SK-N-SH treated with all-trans-retinoic acid at 6 μM for 48 hours (cell line): ENCODE data around the gene CIITA.

Experiments used
- ATAC-seq: fragments of 200-7000 bp; cut with Tn5 transposase; 3 replicates; pipeline ENCODE4 v1.9.1; 2020; ENCODE audit warnings: mild to moderate bottlenecking, moderate library complexity
- ARNTL ChIP-seq: fragments of 450-650 bp; formaldehyde crosslinking; IDR thresholded peaks from 2 replicates; pipeline ENCODE4 v1.5.0; 2020; ENCODE audit warnings: low read depth, mild to moderate bottlenecking, moderate library complexity, borderline replicate concordance
- BACH2 ChIP-seq: fragments of 250-450 bp; sonication (Bioruptor Pico); IDR thresholded peaks from 2 replicates; pipeline ENCODE4 v1.9.0; 2021; ENCODE audit warnings: mild to moderate bottlenecking, borderline replicate concordance
- CREB5 ChIP-seq: fragments of 250-450 bp; sonication (Bioruptor Pico); IDR thresholded peaks from 2 replicates; pipeline ENCODE4 v1.5.1; 2020; ENCODE audit warnings: low read depth, mild to moderate bottlenecking, moderate library complexity
- CSDC2 ChIP-seq: fragments of 250-450 bp; sonication (Bioruptor Pico); IDR thresholded peaks from 2 replicates; pipeline ENCODE4 v1.5.0; 2020; ENCODE audit warnings: mild to moderate bottlenecking, moderate library complexity
- CSRNP3 ChIP-seq: fragments of 250-450 bp; sonication (Bioruptor Pico); IDR thresholded peaks from 2 replicates; pipeline ENCODE4 v1.5.1; 2021; ENCODE audit warnings: mild to moderate bottlenecking, moderate library complexity
- ESRRG ChIP-seq: fragments of 250-450 bp; sonication (Bioruptor Pico); IDR thresholded peaks from 2 replicates; pipeline ENCODE4 v1.6.1; 2021; ENCODE audit warnings: mild to moderate bottlenecking
- GLIS3 ChIP-seq: fragments of 250-450 bp; sonication (Bioruptor Pico); IDR thresholded peaks from 2 replicates; pipeline ENCODE4 v1.5.0; 2020; ENCODE audit warnings: mild to moderate bottlenecking, moderate library complexity
- ISL1 ChIP-seq: fragments of 250-450 bp; sonication (Bioruptor Pico); IDR thresholded peaks from 2 replicates; pipeline ENCODE4 v2.1.2; 2022; ENCODE audit warnings: mild to moderate bottlenecking, moderate library complexity
- OSR1 ChIP-seq: fragments of 250-450 bp; sonication (Bioruptor Pico); IDR thresholded peaks from 2 replicates; pipeline ENCODE4 v1.8.0; 2022; ENCODE audit warnings: moderate library complexity, mild to moderate bottlenecking, inconsistent platforms
- PATZ1 ChIP-seq: fragments of 250-450 bp; sonication (Bioruptor Pico); IDR thresholded peaks from 2 replicates; pipeline ENCODE4 v1.8.0; 2020; ENCODE audit warnings: mild to moderate bottlenecking, moderate library complexity, borderline replicate concordance
- POU6F1 ChIP-seq: fragments of 250-450 bp; sonication (Bioruptor Pico); IDR thresholded peaks from 2 replicates; pipeline ENCODE4 v1.8.0; 2021; ENCODE audit warnings: low read depth, mild to moderate bottlenecking, moderate library complexity, borderline replicate concordance
- PPARA ChIP-seq: fragments of 250-450 bp; sonication (Bioruptor Pico); IDR thresholded peaks from 2 replicates; pipeline ENCODE4 v1.5.0; 2020; ENCODE audit warnings: mild to moderate bottlenecking, borderline replicate concordance
- RARB ChIP-seq: fragments of 250-450 bp; sonication (Bioruptor Pico); IDR thresholded peaks from 2 replicates; pipeline ENCODE4 v1.8.0; 2021; ENCODE audit warnings: mild to moderate bottlenecking, moderate library complexity
- SNAI2 ChIP-seq: fragments of 250-450 bp; sonication (Bioruptor Pico); IDR thresholded peaks from 2 replicates; pipeline ENCODE4 v1.5.0; 2020; ENCODE audit warnings: mild to moderate bottlenecking, moderate library complexity
- TCF4 ChIP-seq: fragments of 250-450 bp; sonication (Bioruptor Pico); IDR thresholded peaks from 2 replicates; pipeline ENCODE4 v1.8.0; 2021; ENCODE audit warnings: mild to moderate bottlenecking, moderate library complexity, borderline replicate concordance
- TOX ChIP-seq: fragments of 250-450 bp; sonication (Bioruptor Pico); IDR thresholded peaks from 2 replicates; pipeline ENCODE4 v1.8.0; 2021; ENCODE audit warnings: mild to moderate bottlenecking, moderate library complexity, borderline replicate concordance
- TSHZ2 ChIP-seq: fragments of 250-450 bp; sonication (Bioruptor Pico); IDR thresholded peaks from 2 replicates; pipeline ENCODE4 v1.5.0; 2020; ENCODE audit warnings: mild to moderate bottlenecking, moderate library complexity
- ZC3H10 ChIP-seq: fragments of 250-450 bp; sonication (Bioruptor Pico); IDR thresholded peaks from 2 replicates; pipeline ENCODE4 v1.5.1; 2021; ENCODE audit warnings: mild to moderate bottlenecking, moderate library complexity
- ZFP3 ChIP-seq: fragments of 250-450 bp; sonication (Bioruptor Pico); IDR thresholded peaks from 2 replicates; pipeline ENCODE4 v1.5.0; 2020; ENCODE audit warnings: mild to moderate bottlenecking, moderate library complexity
- ZFP30 ChIP-seq: fragments of 450-650 bp; formaldehyde crosslinking; IDR thresholded peaks from 2 replicates; pipeline ENCODE4 v1.5.0; 2022; ENCODE audit warnings: mild to moderate bottlenecking, moderate library complexity
- ZNF565 ChIP-seq: fragments of 450-650 bp; formaldehyde crosslinking; conservative IDR thresholded peaks from 2 replicates; pipeline ENCODE4 v1.5.0; 2020; ENCODE audit warnings: low read depth, mild to moderate bottlenecking, moderate library complexity
- ZNF70 ChIP-seq: fragments of 450-650 bp; formaldehyde crosslinking; IDR thresholded peaks from 2 replicates; pipeline ENCODE4 v1.5.0; 2020; ENCODE audit warnings: mild to moderate bottlenecking, moderate library complexity
- ZNF8 ChIP-seq: fragments of 450-650 bp; formaldehyde crosslinking; IDR thresholded peaks from 2 replicates; pipeline ENCODE4 v1.5.0; 2020; ENCODE audit warnings: mild to moderate bottlenecking, moderate library complexity

CIITA gene

GRCh38 chr16:10933865-10934264 lies 56.9 kb downstream of the CIITA start:
- TF ChIP-seq POU6F1 (no peak), TOX (CRISPR knock-in tag) (no peak), ZNF70 (CRISPR knock-in tag) (no peak), ZNF565 (CRISPR knock-in tag) (no peak), GLIS3 (CRISPR knock-in tag) (no peak), ZNF8 (no peak), BACH2 (no peak), CSDC2 (CRISPR knock-in tag) (no peak), PPARA (CRISPR knock-in tag) (no peak), ARNTL (CRISPR knock-in tag) (no peak), CREB5 (CRISPR knock-in tag) (no peak), RARB (CRISPR knock-in tag) (no peak), ZFP30 (CRISPR knock-in tag) (no peak), PATZ1 (CRISPR knock-in tag) (no peak), ESRRG (CRISPR knock-in tag) (no peak), OSR1 (CRISPR knock-in tag) (no peak)
- ATAC-seq, result no peak

GRCh38 chr16:10934325-10935107 lies 57.5 kb downstream of the CIITA start:
- ATAC-seq, result no peak
- no peak for TF ChIP-seq ZFP3
- TF ChIP-seq ARNTL (CRISPR knock-in tag), result no peak
- no peak for TF ChIP-seq ZC3H10 (CRISPR knock-in tag)
- no peak for TF ChIP-seq POU6F1
- TF ChIP-seq TSHZ2 (CRISPR knock-in tag), result no peak
- no peak for TF ChIP-seq SNAI2 (CRISPR knock-in tag)
- TF ChIP-seq ISL1 (CRISPR knock-in tag), result no peak
- TF ChIP-seq TOX (CRISPR knock-in tag), result no peak
- no peak for TF ChIP-seq BACH2
- no peak for TF ChIP-seq GLIS3 (CRISPR knock-in tag)
- TF ChIP-seq ZFP30 (CRISPR knock-in tag), result no peak
- TF ChIP-seq TCF4 (CRISPR knock-in tag), result no peak
- no peak for TF ChIP-seq PATZ1 (CRISPR knock-in tag)
- no peak for TF ChIP-seq CSRNP3 (CRISPR knock-in tag)
- no peak for TF ChIP-seq PPARA (CRISPR knock-in tag)
- no peak for TF ChIP-seq ZNF565 (CRISPR knock-in tag)
- TF ChIP-seq RARB (CRISPR knock-in tag), result no peak
- TF ChIP-seq ZNF8, result no peak
- TF ChIP-seq OSR1 (CRISPR knock-in tag), result no peak
